ENCODE data around the gene PEPD. TPM values are rescaled to one million over a fixed set of nuclear protein-coding genes. Genes with fewer than 3 reads are reported as not detected.

Gene PEPD
- total RNA-seq, 4 donors from 2014 or later: 79.8 to 122 (median 94.8) TPM

- no peak for DNase-seq (ENCODE audit: low spot score in 2 of 2)
- Histone ChIP-seq H3K4me3 (no peak overlapping the region), H3K36me3 (peaks cover 0 to 71% (median 0%) of the 10 kb centered on the region in 3 donors), H3K4me1 (no peaks in the 10 kb centered on the region), H3K27ac (no peak overlapping the region), H3K9me3 (no peaks in the 10 kb centered on the region), H3K27me3 (no peaks in the 10 kb centered on the region)
- 53 to 68% methylated on average over 19 to 23 of the region's 24 CpGs for WGBS, 2 donors
- TF ChIP-seq POLR2A (IDR thresholded peaks at IDR 0.05) (no peak), EP300 (IDR thresholded peaks at IDR 0.05) (no peak)
- TF ChIP-seq, protein P1, sequence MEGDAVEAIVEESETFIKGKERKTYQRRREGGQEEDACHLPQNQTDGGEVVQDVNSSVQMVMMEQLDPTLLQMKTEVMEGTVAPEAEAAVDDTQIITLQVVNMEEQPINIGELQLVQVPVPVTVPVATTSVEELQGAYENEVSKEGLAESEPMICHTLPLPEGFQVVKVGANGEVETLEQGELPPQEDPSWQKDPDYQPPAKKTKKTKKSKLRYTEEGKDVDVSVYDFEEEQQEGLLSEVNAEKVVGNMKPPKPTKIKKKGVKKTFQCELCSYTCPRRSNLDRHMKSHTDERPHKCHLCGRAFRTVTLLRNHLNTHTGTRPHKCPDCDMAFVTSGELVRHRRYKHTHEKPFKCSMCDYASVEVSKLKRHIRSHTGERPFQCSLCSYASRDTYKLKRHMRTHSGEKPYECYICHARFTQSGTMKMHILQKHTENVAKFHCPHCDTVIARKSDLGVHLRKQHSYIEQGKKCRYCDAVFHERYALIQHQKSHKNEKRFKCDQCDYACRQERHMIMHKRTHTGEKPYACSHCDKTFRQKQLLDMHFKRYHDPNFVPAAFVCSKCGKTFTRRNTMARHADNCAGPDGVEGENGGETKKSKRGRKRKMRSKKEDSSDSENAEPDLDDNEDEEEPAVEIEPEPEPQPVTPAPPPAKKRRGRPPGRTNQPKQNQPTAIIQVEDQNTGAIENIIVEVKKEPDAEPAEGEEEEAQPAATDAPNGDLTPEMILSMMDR (IDR thresholded peaks at IDR 0.05): no peak
Measured at GRCh38 chr19:33507021-33507956, 14.3 kb downstream of the PEPD start.

DNA sequence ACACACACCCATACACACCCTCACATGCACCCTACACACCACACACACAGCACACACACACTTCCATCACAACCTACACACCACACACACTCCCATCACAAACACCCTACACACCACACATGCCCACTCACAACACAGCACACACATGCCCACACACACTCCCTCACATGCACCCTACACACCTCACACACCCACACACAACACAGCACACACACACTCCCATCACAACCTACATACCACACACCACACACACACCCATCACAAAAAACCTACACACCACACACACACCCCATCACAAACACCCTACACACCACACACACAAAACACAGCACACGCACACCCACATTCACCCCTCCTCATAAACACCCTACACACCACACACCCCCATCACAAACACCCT is 15.1 kb downstream of the PEPD start:
- H3K36me3 ChIP-seq: peaks cover 0 to 70% (median 0%) of the 10 kb centered on the region in 3 donors
- TF ChIP-seq, protein P1 (IDR thresholded peaks at IDR 0.05): no peak
- TF ChIP-seq EP300 (IDR thresholded peaks at IDR 0.05): no peak
- TF ChIP-seq POLR2A (IDR thresholded peaks at IDR 0.05): no peak
- 84% methylated on average over 1 of the region's 1 CpG for WGBS, 2 donors
- H3K27me3 ChIP-seq: no peaks in the 10 kb centered on the region
- no peak for DNase-seq (ENCODE audit: low spot score in 2 of 2)
- H3K27ac ChIP-seq: no peak overlapping the region
- no peaks in the 10 kb centered on the region for H3K4me1 ChIP-seq
- H3K9me3 ChIP-seq: no peaks in the 10 kb centered on the region
- H3K4me3 ChIP-seq: no peak overlapping the region

DNA sequence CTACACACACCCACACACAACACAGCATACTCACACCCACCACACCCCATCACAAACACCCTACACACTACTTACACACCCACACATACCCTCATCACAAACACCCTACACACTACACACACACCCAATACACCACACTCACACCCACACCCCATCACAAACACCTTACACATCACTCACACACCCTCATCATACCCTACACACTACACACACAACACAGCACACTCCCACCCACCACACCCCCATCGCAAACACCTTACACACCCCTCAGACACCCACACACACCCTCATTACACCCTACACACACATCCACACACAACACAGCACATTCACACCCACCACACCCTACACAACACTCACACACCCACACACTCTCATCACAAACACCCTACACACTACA is 15.8 kb downstream of the PEPD start:
- Histone ChIP-seq H3K4me3 (no peak overlapping the region), H3K36me3 (peaks cover 0 to 70% (median 0%) of the 10 kb centered on the region in 3 donors), H3K27me3 (no peaks in the 10 kb centered on the region), H3K4me1 (no peaks in the 10 kb centered on the region), H3K9me3 (no peaks in the 10 kb centered on the region), H3K27ac (no peak overlapping the region)
- TF ChIP-seq POLR2A (IDR thresholded peaks at IDR 0.05): no peak
- TF ChIP-seq, protein P1 (IDR thresholded peaks at IDR 0.05): no peak
- TF ChIP-seq EP300 (IDR thresholded peaks at IDR 0.05): no peak
- 100% methylated on average over 1 of the region's 1 CpG for WGBS, 2 donors
- no peak for DNase-seq (ENCODE audit: low spot score in 2 of 2)

GRCh38 chr19:33505148-33505547 is 16.4 kb downstream of the PEPD start:
- no peak for DNase-seq (ENCODE audit: low spot score in 2 of 2)
- Histone ChIP-seq H3K36me3 (peaks cover 0 to 70% (median 0%) of the 10 kb centered on the region in 3 donors), H3K27ac (no peak overlapping the region), H3K4me3 (no peak overlapping the region), H3K4me1 (no peaks in the 10 kb centered on the region), H3K27me3 (no peaks in the 10 kb centered on the region), H3K9me3 (no peaks in the 10 kb centered on the region)
- no peak for TF ChIP-seq POLR2A (IDR thresholded peaks at IDR 0.05)
- TF ChIP-seq, protein P1 (IDR thresholded peaks at IDR 0.05): no peak
- TF ChIP-seq EP300 (IDR thresholded peaks at IDR 0.05): no peak
- 78 to 91% methylated on average over 10 of the region's 16 CpGs for WGBS, 2 donors

DNA sequence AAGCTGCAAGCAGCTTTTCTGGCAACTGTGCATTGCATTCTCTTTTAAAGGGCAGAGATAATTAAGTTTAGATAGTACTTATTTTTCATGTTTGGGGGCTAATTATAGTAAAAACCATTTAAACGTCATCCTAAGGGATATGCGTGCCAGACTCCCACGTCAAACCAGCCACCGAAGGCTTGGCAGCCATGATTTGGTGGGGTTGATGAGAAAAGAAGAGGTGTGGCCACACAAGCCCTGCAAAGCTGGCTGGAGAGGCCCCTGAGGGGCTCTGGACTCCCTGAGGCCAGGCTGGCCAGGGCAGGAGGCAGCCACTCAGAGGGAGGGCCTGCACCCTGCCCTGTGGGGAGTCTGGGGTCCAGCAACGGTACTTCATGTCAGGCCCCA is 17.5 kb downstream of the PEPD start:
- H3K36me3 ChIP-seq: peaks cover 0 to 70% (median 0%) of the 10 kb centered on the region in 3 donors
- no peaks in the 10 kb centered on the region for H3K27me3 ChIP-seq
- 81 to 90% methylated on average over 5 of the region's 5 CpGs for WGBS, 2 donors
- no peak overlapping the region for H3K27ac ChIP-seq
- no peak overlapping the region for H3K4me3 ChIP-seq
- DNase-seq (ENCODE audit: low spot score in 2 of 2): no peak
- TF ChIP-seq EP300 (IDR thresholded peaks at IDR 0.05) (no peak), POLR2A (IDR thresholded peaks at IDR 0.05) (no peak)
- TF ChIP-seq, protein P1 (IDR thresholded peaks at IDR 0.05): no peak
- no peaks in the 10 kb centered on the region for H3K9me3 ChIP-seq
- no peaks in the 10 kb centered on the region for H3K4me1 ChIP-seq

All from tibial nerve (tissue), 4 donors.